ENCODE measurements around the gene PAH.

The PAH gene

DNA sequence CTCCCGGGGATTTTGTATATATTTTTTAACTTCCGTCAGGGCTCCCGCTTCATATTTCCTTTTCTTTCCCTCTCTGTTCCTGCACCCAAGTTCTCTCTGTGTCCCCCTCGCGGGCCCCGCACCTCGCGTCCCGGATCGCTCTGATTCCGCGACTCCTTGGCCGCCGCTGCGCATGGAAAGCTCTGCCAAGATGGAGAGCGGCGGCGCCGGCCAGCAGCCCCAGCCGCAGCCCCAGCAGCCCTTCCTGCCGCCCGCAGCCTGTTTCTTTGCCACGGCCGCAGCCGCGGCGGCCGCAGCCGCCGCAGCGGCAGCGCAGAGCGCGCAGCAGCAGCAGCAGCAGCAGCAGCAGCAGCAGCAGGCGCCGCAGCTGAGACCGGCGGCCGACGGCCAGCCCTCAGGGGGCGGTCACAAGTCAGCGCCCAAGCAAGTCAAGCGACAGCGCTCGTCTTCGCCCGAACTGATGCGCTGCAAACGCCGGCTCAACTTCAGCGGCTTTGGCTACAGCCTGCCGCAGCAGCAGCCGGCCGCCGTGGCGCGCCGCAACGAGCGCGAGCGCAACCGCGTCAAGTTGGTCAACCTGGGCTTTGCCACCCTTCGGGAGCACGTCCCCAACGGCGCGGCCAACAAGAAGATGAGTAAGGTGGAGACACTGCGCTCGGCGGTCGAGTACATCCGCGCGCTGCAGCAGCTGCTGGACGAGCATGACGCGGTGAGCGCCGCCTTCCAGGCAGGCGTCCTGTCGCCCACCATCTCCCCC is 41.2 kb upstream of the PAH start:
- Mint-ChIP-seq H3K4me1 (peaks cover 20% of the 10 kb centered on the region), H3K9me3 (peaks cover 6% of the 10 kb centered on the region), H3K27me3 (ENCODE audit: low read depth) (peaks cover 100% of the 10 kb centered on the region), H3K4me3 (peak overlapping the region; percentile 86 to 89 (median 86)), H3K27ac (no peak overlapping the region), H3K36me3 (ENCODE audit: low read depth) (peaks cover under 1% of the 10 kb centered on the region)
- TF ChIP-seq, protein P1, sequence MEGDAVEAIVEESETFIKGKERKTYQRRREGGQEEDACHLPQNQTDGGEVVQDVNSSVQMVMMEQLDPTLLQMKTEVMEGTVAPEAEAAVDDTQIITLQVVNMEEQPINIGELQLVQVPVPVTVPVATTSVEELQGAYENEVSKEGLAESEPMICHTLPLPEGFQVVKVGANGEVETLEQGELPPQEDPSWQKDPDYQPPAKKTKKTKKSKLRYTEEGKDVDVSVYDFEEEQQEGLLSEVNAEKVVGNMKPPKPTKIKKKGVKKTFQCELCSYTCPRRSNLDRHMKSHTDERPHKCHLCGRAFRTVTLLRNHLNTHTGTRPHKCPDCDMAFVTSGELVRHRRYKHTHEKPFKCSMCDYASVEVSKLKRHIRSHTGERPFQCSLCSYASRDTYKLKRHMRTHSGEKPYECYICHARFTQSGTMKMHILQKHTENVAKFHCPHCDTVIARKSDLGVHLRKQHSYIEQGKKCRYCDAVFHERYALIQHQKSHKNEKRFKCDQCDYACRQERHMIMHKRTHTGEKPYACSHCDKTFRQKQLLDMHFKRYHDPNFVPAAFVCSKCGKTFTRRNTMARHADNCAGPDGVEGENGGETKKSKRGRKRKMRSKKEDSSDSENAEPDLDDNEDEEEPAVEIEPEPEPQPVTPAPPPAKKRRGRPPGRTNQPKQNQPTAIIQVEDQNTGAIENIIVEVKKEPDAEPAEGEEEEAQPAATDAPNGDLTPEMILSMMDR (IDR thresholded peaks at IDR 0.05; ENCODE audit: unreplicated experiment in 3 of 3): no peak

GRCh38 chr12:102957339-102958050 is 40.5 kb upstream of the PAH start, which contains the start of gene ASCL1:
Gene ASCL1 (plus strand): TSS chr12:102957674. CDS start chr12:102958245, 571 bp downstream.
- H3K9me3 Mint-ChIP-seq: peaks cover 1% of the 10 kb centered on the region
- peaks cover 20% of the 10 kb centered on the region for H3K4me1 Mint-ChIP-seq
- H3K27me3 Mint-ChIP-seq (ENCODE audit: low read depth): peaks cover 100% of the 10 kb centered on the region
- H3K36me3 Mint-ChIP-seq (ENCODE audit: low read depth): no peaks in the 10 kb centered on the region
- H3K4me3 Mint-ChIP-seq: peak within 1 kb of the TSS; percentile 86 to 89 (median 86)
- no peak within 1 kb of the TSS for H3K27ac Mint-ChIP-seq
- TF ChIP-seq, protein P1 (IDR thresholded peaks at IDR 0.05; ENCODE audit: unreplicated experiment in 3 of 3): no peak

DNA sequence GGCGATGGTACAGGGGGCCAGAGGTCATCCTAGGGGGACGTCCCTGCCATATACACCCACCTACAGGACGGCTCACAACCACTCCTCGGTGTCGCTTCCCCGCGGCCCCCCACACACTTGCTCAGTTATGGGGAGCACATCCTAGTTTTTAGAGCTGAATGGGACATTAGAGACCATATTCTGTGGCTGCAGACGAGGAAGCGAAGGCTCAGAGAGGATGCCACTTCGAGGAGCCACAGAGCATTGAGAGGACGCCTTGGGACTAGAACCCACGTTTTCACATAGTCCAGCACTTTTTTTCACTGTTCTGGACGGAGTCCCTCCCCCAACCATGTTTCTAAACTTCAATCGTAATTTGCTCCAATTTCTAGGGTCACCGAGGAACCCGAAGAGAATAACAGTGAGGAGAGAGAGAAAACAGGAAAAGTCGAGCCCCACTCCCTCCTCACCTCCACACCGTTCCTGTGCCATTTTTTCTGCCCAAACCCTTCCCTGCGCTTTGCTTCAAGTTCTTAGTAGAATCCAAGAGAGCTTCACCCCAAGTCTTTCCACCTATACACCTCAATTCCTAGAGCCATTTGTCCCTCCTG is 39.8 kb upstream of the PAH start:
- no peaks in the 10 kb centered on the region for H3K9me3 Mint-ChIP-seq
- peaks cover 18% of the 10 kb centered on the region for H3K4me1 Mint-ChIP-seq
- no peak overlapping the region for H3K27ac Mint-ChIP-seq
- TF ChIP-seq, protein P1 (IDR thresholded peaks at IDR 0.05; ENCODE audit: unreplicated experiment in 3 of 3): no peak
- no peaks in the 10 kb centered on the region for H3K36me3 Mint-ChIP-seq (ENCODE audit: low read depth)
- H3K4me3 Mint-ChIP-seq: peak overlapping the region; percentile 70 to 86 (median 78)
- H3K27me3 Mint-ChIP-seq (ENCODE audit: low read depth): peaks cover 100% of the 10 kb centered on the region

DNA sequence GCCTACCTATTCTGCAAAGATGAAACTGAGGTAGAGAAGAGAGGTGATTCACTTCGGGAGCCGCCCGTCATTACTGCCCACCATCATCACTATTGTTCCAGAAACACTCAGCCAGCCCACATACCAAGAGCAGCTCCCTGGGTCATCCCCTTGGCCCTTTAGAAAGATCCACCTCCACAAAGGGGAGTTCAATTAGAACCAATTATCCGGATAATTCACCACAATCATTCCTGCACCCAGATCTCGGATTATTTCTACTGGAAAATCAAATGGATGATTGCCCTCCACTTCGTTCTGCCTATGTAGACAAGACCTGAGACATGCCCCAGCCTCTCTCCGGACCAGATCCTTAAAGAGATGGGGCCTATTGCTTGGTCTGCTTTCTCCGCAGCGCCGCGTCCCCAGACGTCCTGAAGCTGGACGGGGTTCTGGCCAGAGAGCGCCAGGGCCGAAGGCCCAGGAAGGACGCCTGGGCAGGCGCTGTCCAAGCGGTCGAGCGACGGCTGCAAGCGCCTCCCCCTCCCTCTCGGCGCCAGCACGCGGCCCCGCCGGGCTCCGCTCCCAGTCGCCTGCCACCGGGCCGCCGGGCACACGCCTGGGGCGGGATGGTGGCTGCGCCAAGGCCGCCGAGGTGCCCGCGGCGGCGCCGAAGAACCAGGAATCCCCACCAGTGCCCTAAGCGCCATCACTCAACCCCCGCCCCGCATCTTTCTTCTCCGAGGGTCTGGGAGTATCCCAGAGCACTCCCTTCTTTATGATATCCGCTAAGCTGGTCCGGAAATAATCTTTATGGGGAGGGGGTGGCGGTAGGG is 39.1 kb upstream of the PAH start:
- no peaks in the 10 kb centered on the region for H3K36me3 Mint-ChIP-seq (ENCODE audit: low read depth)
- H3K9me3 Mint-ChIP-seq: no peaks in the 10 kb centered on the region
- TF ChIP-seq, protein P1 (IDR thresholded peaks at IDR 0.05; ENCODE audit: unreplicated experiment in 3 of 3): no peak
- H3K4me3 Mint-ChIP-seq: peak overlapping the region; percentile 70 to 86 (median 78)
- peaks cover 13% of the 10 kb centered on the region for H3K4me1 Mint-ChIP-seq
- peaks cover 100% of the 10 kb centered on the region for H3K27me3 Mint-ChIP-seq (ENCODE audit: low read depth)
- H3K27ac Mint-ChIP-seq: no peak overlapping the region

GRCh38 chr12:102954134-102954533 is 37.1 kb upstream of the PAH start:
- TF ChIP-seq, protein P1 (IDR thresholded peaks at IDR 0.05; ENCODE audit: unreplicated experiment in 3 of 3): no peak
- H3K9me3 Mint-ChIP-seq: no peaks in the 10 kb centered on the region
- no peaks in the 10 kb centered on the region for H3K36me3 Mint-ChIP-seq (ENCODE audit: low read depth)
- peaks cover 13% of the 10 kb centered on the region for H3K4me1 Mint-ChIP-seq
- H3K4me3 Mint-ChIP-seq: no peak overlapping the region
- no peak overlapping the region for H3K27ac Mint-ChIP-seq
- peaks cover 100% of the 10 kb centered on the region for H3K27me3 Mint-ChIP-seq (ENCODE audit: low read depth)
